Measurements from ENCODE around the gene CTBP2.

The CTBP2 gene

DNA sequence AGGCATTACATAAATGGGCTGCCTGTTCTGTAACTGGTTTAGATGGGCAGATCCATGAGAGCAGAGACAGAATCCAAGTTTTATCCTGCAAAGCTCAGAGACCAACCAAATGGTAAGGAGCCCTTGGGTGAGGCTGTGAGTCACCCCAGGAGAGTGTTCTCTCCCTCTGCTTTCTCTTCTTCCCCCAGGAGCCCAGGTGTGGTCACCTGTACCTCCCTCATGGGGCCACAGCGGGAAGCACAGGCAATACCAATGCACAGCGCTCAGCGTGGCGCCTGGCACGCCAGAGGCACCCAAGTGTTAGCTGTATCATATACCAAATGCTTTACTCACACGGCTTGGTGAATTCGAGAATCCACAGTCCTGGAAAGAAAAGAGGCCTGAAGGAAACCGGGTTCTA is 39.4 kb downstream of the CTBP2 start:
- DNase-seq, result no peak

DNA sequence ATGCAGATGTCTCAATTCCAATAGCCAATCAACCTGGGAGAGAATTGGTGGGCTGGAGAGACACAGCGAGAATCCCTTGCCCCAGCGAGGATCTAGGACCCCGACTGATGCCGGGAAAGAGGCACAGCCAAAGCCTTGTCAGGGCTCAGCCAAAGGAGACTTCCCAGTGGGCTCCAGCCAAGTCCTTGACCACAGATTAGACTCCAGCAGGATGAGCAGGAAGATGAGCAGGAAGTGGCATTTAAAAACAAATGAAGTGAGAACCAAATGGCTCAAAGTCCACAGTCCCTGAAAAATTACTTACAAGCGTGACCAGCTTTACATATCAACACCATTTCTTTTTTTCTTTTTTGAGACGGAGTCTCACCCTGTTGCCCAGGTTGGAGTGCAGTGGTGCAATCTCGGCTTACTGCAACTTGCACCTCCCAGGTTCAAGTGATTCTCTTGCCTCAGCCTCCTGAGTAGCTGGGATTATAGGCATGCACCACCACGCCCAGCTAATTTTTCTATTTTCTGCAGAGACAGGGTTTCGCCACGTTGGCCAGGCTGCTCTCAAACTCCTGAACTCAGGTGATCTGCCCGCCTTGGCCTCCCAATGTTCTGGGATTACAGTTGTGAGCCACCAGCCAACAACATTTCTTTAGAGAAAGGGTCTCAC is 40.2 kb downstream of the CTBP2 start:
- no peak for DNase-seq

DNA sequence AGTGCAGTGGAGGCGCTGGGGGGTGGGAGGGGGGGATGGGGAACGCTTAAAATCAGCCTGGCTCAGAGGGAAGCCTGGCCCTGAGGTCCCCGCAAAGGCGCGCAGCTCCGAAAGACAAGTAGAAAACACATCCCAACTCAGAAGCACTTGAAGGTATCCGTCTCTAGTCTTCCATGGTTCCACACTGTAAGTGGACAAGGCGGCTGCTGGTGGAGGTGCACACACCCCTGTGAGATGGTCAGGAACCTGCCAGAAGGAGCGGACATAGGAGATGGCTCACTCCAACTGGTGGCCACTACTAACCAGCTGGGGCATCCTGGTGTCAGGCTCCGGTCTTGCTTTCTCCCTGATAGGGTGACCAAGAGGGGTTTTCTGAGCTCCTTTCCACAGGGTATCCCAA is 41.7 kb downstream of the CTBP2 start:
- DNase-seq, result no peak

DNA sequence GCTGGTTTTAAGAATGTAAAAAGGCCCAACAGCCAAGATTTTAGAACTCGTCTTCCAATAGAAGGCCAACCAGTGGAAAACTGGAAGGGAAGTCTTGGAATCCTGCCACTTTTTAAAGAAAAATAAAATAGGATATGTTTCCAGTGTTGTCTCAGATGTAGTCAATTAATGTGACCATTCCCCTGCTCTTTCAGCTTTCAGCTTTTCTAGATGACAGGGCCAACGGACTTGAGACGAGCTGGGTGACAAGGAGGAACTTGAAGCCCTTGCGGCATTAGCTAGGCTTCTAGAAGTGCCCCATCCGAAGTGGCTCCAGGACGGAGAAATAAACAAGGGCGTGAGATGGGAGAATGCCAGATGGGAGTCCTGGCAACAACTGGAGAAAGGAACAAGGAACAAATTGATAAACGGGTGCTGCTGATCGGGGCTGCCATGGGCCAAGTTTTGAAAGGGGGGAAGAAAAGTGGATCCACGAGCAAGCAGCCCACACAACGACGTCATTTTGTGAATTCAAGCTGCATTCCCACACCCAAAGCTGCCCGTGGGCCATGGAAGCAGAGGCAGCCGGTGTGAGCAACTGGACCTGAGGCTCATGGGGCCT is 42.3 kb downstream of the CTBP2 start:
- no peak for DNase-seq

DNA sequence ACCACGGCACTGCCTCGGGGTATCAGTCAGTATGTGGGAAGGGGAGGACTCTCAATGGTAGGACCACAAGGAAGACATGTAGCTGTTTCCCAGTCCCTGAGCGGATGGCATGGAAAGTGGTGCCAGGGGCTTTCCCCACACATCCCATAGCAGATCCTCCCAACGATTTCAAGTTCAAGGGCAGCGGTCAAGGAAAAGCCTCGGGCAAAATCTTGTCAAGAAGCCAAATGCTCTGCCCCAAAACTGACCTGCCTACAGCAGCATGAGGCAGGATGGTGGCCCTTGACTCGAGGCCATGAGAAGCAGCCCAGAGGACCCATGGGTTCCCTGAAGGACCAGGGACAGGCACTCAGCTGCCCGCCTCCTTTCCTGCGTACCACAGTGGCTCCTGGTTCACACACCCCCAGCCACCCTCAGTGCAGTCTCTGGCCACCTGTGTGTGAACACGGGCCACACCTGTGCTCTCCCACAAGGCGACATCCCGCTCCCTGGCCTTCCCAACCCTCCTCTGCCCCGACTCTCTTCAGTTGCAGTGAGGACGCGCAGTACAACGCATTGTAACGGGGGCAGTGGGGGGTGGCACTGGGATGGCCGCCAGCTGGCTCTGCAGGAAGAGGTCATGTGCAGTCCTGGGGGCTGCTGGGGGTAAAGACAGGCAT is 43.6 kb downstream of the CTBP2 start:
- no peak for DNase-seq

DNA sequence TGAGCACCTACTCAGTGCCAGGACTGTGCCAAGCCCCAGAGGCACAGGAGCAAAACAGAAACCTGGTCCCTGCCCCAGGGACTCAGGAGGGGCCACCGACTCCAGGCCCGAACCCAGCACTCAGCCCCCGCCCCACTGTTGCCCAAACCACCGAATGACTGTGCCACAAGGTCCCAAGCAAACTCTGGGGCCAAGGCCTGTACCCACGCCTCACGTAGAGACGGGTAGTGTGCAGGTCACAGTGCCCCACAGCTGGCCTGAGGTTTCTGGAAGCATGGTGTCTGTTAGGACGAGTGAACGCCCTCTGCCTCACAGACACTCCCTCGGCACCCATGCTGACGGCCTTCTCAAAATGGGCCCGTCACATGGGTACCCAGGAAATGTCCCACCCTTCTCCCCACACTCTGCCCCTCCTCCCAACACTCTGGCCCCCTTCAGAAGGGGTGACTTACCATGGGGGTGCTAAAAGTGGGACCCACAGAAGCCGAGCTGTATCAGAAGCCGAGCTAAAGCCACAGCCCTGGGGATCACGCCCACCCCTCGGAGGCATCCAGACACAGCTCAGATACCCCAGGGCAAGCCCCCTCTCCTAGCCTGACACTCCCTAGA is 44.2 kb downstream of the CTBP2 start:
- DNase-seq, result no peak

DNA sequence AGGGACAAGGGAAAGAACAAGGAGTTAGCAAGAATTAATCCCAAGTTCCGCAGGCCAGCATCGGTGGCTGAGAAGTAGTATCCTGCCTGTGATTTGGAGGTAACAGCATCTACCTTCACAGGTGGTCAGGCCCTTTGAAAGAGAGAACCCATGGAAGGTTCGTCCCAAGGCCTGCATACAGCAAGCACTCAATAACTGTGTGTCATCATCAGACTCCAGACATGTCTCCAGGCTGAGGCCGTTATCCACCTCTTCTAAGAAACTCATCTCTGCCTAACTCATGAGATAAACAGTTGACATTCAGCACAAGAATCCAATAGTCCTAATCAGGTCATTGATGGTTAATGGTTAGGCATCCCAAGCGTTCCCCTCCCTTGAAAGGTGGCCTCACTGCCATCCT is 45.0 kb downstream of the CTBP2 start:
- DNase-seq, result no peak

DNA sequence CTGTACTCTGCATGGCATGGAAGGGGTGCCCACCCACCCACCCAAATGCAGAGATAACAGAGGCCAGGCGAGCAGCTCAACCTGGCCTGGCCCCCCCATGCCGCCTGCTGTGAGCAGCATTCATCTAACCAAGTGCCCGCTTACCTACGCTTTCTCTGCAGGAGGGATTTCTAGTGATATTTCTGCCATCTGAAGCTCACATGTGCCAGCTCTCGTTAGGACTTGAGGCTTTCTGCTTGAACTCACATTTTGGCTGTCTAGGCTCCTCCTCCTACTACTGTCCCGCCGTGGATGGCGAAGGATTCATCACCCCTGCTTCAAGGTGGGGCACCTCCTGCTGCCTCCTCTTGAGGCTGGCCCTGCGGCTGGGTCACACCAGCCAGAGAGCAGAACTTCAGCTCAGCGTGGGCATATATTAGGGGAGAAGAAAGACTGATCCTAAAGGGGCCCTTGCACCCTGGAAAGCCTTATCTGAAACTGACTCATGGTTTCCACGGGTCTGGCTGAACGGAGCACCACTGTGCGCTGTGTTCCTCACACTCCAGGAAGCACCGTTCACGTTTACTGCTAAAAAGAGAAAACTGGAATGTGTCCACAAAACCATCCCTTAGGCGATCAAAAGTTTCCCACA is 45.5 kb downstream of the CTBP2 start:
- no peak for DNase-seq

DNA sequence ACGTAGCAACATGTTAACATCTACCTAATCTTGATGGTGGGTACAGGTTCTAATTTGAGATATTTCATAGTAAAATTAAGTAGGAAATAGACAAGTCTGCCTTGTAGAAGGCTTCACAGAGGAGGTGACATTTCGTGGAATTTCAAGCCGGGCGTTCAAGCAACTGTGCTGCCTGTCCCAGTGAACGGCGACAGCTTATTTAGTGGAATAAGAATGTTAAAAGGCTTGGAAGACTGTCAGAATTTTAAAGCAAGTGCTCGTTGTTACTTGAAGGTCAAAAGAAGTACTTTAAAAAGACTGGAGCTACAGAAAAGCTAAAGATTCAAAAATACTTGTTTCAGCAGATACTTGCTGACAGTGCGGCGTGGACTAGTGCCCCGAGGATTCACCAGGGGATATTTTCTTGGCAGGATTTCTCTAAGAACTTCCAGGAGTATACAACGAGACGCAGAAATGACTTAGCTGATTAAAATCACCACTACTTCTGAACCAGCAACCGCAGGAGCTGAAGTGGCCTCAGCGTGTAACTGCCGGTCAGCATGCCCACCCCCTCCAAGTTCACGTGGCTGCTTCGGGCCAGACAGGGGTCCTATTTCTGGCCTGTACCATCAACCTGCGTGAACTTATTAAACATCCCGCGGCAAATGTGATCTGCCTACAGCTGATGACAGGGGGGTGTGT is 46.5 kb downstream of the CTBP2 start:
- no peak for DNase-seq

DNA sequence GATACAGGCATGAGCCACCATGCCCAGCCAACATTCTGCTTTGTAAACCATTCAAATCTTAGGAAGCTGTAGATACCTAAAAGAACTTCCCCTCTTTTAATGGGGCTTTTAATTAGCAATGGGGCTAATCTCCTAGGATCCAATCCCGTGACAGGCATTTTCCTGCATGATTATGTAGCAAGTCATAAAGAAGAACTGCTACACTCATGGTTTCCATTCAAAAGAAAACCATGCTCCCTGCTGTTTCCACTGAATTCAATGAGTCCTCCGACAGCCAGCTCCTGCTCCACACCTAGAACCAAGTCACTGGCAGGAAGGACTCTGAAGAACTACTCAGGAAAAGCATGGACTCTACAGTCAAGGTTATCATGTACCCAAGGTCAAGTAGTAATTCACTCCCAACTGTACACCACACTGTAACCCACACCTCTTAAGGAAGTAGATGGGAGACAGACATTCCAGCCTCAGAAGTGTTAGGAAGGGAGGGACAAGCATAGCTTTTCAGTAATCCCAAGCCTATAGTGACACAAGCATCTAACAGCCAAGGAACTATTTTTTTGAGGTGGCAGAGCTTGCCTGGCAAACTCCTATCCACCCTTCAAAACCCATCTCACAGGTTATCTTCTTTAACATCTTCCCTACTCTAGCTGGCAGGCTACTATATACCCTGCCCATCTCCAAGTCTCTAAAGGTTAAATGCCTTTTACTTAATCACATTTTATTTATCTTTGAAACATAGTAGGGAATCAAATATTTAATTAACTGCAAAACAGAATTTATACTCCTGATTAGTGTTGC is 47.5 kb downstream of the CTBP2 start:
- no peak for DNase-seq

DNA sequence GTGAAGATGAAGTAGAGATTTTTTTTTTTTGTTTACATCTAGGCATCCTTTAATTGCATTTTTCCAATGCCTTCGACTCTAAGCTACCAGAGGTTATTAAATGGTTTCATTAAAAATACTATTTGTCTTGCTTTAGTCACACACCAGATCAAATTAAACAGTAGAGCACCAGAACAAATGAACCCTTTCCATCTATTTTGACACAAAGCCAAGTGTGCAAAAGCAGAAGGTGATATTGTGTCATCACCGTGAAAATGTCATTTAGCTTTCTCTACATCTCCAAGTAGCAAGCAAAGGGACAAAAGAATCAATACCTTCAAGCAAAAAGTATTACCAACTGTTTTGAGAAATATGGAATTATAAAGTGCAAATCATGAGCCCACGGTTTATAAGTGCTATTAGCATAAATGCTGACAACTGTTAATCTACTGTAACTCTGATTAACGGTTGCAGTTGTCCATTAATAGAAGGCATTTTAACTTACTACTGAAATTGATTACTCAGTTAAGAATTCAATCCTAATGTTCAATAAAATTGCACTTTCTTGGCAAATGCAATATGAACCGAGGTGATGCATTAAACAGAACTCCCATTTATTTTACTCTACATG is 49.1 kb downstream of the CTBP2 start:
- DNase-seq, result no peak

DNA sequence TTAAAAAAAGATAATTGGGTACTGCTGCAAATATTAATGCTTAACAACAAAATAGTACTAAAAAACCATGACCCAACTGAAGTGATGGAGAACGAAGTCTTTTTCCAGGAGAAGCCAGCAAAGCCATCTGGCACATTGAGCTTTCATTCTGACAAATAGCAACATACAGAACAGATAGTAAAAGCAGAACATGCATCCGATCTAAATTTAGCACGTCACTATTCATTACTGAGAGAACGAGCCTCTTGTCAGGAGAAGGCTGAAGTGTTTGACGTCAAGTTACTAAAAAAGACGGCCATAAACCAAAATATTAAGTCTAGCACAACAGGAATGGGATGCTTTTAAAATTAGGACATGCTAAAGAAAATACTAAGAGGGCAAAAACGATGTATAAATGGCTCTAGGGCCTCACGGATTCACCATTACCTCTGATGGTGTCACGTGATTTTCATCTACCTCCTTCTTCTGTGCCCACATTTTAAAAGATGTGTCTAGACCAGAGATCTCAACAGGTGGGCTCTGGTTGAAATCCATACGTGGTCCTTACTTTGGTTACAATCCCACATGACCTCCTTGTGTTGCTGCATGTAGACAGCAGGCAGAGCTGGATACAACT is 52.3 kb downstream of the CTBP2 start:
- no peak for DNase-seq

DNA sequence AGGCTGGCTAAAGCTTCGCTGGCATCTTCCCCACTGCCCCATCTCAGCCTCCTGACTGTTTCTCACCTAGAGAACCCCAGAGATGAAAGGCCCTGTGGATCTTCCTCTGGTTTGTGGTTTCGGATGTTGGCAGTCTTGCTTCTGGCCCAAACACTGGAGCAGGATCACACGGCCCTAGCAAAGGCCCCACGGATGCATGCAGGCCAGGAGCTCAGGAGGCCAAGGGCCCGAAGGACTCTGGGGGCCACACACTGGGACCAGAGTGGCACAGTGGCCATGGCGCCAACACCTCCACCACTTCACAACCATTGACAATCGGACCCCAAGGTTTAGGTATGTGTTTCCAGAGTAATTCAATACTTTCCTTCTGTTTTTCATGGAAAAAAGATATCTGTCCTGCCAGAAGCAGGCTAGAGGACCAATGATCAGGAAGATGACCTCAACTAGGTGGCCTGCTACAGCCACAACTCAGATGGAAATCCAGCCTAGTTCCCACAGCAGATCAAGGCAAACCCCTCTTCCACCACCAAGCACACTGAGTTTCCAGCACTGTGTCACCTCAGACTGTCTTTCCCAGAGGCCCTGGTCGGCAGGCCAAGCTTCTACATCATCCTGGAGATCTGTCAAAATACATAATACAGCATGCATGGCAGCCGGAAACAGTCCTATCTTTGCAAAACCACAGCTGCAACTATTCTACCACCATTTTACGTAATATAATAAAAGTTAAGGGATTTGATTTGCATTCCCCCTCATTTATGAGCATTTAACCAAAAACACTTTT is 53.0 kb downstream of the CTBP2 start:
- no peak for DNase-seq

DNA sequence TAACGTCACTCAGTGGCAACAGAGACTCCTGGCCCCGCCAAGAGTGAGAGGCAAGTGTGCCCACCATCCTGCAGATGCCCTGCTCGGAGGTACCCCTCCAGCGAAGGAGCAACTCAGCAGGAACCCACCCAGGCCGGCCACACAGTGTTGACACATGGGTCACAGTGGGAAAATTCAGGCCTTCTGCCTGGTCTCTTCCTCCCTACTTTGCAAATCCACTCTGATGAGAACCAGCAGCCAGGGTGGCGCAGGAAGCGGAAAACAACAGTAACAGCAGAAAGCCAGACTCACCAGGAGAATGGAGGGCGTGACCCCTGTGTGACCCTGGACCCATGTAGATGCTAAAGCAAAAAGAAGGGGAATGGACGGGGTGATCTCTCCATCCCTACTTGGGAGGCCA is 53.8 kb downstream of the CTBP2 start:
- DNase-seq, result no peak

DNA sequence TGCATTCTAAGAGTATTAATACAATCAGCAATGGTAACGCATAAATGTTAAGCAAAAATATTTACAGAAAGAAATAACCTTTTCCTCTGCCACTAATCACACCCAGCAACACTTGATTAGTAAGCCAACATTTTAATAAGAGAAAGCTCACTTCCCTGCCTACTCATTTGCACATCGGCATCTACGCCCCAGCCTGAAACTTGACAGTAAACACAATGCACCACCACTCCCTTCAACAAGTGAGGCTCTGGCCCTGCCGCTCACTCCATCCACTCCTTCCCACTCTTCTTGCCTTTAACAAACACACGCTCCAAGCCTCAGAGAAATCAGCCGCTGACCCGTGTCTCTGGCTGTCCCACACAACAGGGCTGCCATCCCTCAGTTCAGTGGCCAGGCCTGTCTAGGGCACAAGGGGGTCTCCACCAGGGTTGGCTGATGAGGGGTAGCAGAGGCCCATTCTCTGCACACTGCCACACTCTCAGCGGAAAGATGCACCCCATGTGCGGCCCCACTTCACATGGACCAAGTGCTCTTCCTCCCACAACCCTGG is 54.6 kb downstream of the CTBP2 start:
- DNase-seq, result no peak

DNA sequence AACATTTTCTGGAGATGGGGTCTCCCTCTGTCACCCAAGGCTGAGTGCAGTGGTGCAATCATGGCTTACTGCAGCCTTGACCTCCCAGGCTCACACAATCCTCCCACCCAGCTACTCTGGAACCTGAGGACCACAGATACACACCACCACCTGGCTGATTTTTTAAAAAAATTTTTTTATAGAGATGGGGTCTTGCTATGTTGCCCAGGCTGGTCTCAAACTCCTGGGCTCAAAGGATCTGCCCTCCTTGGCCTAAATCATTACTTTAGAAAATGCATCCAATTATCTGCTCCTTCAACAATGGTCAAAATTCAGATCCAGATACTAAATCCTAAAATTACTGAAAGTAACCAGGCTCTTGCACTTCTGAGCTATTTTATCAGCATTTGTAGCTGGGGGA is 55.2 kb downstream of the CTBP2 start:
- no peak for DNase-seq

DNA sequence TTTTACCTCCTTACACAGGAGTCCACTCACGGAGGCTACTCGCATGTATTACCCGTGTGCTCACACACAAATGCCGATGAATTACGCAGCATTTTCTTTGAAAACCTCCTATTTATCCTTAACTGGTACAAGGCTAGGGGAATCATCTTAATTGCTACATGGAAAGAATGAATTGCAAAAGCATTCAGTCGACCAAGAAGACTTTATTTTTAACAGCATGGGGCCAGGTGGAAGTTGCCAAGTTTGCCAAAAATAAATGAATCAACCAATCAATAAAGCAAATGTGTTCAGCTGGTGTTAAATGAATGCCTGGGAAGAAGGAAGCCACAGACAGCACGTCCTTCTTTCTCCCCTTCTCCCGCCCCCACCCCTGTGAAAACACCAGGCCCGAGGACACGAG is 55.8 kb downstream of the CTBP2 start:
- no peak for DNase-seq

DNA sequence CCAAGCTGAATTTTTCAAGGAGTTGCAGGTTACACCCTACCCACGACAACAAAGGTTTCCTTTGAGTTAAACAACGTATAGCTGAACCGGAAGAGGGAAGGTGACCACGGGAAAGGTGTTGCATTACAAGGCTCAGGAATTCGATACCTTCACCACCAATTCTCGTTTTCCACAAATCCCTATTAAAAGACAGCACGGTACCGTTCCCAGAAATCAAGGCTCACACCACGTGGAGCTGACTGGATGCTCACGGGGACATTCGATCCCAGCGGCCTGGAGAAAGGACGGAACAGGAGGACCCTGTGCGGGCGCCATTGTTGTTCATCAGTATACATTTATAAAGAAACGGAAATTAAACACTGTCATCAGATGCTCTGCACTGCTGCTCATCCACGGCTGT is 56.4 kb downstream of the CTBP2 start:
- DNase-seq, result no peak

DNA sequence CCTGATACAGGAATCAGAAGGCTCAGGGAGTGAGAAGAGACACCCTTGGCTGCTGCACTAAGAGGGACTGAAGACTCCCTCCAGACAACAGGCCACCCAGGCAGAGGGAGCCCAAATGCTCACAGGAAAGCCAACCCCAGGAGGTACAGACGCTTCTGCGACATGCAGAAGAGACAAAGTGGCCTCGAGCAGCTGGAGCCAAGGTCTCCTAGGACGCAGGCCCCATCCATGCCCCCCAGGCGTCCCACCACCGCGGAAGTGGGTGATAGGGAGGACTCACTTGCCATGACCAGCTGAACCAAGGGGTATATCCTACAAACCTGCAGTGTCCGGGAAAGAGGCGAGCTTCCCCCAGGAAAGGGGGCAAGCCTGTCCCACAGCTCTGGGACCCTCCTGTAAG is 56.9 kb downstream of the CTBP2 start:
- DNase-seq, result no peak

DNA sequence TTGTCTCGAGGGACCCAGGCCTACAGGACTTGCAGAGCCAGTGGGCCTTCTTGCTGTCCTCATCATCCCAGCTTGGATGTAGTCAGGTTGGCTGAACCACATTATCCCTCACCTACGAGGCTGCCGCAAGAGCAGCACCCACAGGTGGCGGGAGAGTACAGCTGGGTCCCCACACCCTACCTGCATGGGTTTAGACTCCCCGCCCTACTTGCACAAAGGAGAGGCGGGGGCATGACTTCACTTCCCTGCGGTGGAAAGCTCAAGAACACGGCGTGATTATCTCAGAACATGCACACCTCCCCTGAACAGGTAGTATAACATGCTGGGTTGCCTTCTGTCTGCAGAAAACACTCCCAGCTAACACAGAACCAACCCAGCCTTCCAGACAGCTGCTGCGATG is 57.5 kb downstream of the CTBP2 start:
- no peak for DNase-seq

Data from CD4-positive, alpha-beta T cell treated with Interleukin-17A for 1 hour (primary cell).